ENCODE measurements around the gene PDCD7.
"Not testable (repeated sequence)": the region's sequence is repeated elsewhere in the genome, so short reads cannot be mapped to it uniquely, and the experiment has no call there.

Gene PDCD7, protein sequence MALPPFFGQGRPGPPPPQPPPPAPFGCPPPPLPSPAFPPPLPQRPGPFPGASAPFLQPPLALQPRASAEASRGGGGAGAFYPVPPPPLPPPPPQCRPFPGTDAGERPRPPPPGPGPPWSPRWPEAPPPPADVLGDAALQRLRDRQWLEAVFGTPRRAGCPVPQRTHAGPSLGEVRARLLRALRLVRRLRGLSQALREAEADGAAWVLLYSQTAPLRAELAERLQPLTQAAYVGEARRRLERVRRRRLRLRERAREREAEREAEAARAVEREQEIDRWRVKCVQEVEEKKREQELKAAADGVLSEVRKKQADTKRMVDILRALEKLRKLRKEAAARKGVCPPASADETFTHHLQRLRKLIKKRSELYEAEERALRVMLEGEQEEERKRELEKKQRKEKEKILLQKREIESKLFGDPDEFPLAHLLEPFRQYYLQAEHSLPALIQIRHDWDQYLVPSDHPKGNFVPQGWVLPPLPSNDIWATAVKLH

DNA sequence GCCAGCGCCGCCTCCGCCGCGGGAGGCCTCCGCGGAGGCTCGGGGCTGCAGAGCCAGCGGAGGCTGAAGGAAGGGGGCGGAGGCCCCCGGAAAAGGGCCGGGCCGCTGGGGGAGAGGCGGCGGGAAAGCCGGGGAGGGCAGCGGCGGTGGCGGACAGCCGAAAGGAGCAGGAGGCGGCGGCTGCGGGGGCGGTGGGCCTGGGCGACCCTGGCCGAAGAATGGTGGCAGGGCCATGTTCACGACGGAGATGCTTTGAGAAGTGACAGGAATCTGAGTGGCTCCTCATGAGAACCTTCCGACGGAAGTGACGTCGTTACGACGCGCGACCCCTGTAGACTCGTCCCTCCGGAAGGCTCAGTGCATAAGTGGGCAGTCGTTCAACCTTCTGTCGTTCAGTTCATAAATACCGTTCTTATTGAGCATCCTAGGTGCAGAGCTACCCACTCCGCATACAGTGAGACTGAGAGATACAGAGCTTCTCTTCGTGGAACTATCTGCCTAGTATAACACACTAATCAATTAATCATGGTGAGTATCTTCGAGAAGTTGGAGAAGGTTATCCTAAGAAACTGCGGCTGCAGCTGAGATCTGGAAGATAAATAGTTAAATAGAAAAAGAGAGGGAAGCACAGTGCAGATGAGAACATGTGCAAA lies at the start of gene PDCD7:
TSS of gene PDCD7 (minus strand) at position 261 of the 653 bp plus-strand sequence. CDS start at position 234, 27 bp downstream.
- peak; percentile 81 for DNase-seq

DNA sequence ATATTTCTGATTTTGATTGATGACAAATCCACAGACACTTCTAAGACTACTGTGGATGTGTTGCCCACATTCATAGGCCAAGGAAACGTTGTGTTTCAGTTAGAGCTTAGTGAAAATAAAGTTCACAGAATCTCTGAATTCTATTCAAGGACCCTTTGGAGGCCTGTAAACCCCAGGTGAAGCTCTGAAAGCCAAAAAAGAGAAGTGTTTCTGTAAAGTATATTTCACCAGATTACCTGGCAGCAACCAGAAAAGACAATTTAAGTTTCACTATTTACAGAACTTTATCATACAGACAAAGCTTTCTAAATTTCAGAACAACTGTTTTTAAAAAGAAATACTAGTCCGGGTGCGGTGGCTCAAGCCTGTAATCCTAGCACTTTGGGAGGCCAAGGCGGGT lies 48.9 kb upstream of the PDCD7 start:
- DNase-seq = no peak

DNA sequence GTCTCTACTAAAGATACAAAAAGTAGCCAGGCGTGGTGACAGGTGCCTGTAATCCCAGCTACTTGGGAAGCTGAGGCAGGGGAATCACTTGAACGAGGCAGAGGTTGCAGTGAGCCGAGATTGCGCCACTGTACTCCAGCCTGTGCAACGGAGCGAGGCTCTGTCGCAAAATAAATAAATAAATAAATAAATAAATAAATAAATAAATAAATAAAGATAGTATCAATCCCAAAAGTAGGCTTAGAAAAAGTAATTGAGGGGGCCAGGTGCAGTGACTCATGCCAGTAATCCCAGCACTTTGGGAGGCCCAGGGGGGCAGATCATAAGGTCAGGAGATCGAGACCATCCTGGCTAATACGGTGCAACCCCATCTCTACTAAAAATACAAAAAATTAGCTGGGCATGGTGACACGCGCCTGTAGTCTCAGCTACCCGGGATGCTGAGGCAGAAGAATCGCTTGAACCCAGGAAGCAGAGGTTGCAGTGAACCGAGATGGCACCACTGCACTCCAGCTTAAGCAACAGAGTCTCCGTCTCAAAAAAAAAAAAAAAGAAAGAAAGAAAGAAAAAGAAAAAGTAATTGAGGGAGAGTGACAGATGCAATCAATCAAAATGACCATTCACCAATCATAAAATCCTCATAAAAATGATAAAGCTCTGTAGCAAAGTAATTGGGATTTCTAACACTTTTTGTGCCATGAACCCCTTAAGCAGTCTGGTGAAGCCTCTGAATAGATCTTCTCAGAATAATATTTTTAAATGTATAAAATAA lies 48.2 kb upstream of the PDCD7 start:
- DNase-seq = not testable (repeated sequence)

DNA sequence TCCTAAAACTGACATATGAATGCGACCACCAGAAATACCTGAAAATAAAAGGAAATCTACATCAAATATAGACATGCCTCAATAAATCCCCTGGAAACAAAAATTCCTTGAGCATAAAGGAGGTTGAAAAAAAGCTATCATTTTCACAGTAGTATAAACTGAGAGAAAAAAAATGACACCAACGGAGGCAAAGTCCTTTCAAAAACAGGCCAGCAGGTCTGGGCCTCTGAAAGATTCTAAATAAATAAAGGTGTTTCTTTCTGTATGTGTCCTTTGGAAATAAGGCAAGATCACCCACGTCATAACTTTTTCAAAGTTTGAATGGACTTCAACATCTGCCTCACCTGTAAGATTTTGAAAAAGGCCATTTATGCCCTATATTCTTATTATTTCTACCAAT lies 46.6 kb upstream of the PDCD7 start:
- no peak for DNase-seq

DNA sequence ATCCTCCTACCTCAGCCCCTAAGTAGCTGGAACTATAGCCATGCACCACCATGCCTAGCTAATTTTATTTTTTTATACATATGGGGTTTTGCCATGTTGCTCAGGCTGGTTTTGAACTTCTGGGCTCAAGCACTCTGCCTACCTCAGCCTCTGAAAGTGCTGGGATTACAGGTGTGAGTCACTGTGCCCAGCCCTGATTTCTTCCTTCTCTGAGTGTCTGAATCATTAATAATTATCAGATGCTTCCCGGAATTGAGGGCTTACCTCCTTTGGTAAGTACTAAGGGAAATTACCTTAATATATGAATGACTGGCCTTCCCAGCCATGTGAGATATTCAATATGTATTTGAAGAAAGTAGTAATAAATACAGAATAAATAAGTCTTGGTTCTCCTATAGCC lies 44.3 kb upstream of the PDCD7 start:
- DNase-seq = no peak

DNA sequence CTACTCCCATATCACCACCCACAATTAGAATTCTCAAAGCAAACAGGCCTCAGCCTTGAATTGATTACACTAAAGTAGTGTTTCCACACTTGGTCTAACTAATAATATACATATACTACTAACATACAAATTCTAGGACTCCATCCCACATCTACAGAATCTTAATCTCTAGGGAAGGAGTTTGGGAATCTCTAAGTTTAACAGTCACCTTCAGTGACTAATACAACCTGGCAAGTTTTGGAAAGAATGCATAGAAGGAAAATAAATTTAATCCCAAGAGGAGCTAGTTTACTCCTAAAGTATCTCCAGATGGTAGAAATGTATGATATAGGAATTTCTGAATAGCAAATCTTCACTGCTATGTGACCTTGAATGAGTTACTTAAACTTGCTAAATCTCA lies 42.4 kb upstream of the PDCD7 start:
- DNase-seq = no peak

DNA sequence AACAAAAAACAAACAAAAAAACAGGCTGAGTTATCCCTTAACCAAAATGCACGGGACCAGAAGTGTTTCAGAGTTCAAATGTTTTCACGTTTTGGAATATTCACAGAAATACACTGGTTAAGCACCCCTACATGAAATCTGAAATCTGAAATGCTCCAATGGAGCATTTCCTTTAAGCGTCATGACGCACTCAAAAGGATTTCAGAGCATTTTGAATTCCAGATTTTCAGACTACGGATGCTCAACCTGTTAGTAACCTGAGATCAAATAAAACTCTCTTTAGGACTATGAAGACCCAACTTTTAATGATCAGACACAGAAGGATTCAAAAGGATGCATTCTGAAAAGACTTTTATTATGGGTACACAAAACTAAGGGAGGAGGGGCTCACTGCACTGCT lies 41.9 kb upstream of the PDCD7 start:
- DNase-seq = no peak

DNA sequence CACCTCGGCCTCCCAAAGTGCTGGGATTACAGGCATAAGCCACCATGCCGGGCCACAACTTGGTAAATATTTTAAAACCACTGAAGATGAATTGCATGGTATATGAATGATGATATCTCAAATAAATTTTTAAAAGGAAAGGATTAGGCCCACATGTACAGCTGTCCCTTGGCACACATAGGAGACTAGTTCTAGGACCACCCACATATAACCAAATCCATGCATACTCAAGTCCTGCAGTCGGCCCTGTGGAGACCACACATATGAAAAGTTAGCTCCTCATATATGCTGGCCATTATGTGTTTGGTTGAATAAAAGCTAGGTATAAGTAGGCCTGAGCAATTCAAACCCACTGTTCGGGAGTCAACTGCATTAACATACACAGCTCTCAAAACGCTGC lies 40.9 kb upstream of the PDCD7 start:
- no peak for DNase-seq

DNA sequence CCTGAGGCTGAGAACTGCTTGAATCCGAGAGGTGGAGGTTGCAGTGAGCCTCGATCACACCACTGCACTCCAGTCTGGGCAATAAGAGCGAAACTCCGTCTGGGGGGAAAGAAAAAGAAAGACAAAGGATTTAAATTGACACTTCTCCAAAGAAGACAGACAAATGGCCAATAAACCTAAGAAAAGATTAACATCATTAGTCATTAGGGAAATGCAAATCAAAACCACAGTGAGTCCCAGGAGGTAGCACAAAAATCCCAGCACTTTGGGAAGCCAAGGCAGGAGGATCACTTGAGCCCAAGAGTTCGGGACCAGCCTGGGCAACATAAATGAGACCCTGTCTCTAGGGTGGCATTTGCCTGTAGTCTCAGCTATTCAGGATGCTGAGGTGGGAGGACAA lies 38.9 kb upstream of the PDCD7 start:
- DNase-seq = no peak

DNA sequence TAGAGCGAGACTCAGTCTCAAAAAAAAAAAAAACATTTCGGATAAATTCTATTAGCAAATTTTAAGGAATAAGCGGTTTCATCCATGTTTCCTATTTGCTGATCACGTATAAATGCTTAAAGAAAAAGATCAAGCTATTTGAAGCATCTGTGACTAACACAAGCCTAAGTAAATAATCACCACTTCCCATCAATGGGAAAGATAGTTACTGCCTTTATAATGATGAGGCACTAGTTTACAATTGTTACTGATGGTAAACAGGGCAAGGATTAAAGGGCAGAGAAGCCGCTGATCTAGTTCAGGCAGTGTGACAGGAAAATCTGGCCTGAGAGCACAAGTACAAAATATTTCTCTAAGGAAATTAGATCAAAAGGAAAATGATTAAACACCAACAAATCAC lies 37.8 kb upstream of the PDCD7 start:
- DNase-seq = no peak

DNA sequence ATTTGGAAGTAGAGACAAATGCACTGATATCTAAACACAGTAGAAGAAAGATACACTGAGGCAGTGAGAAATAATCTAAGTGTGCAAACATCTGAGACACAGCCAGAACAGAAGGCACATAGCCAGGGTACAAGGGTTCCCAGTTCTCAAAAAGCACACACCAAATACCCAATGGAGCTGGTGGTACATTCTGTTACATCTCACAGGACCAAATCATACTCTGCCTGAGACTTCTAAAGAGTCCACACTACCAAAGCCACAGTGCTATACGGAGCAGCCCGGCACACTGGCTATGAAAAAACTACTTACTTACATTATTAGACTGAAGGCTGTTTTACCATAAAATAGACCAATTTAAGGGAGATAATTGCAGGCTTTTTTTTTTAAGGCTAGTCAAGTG lies 32.3 kb upstream of the PDCD7 start:
- no peak for DNase-seq

DNA sequence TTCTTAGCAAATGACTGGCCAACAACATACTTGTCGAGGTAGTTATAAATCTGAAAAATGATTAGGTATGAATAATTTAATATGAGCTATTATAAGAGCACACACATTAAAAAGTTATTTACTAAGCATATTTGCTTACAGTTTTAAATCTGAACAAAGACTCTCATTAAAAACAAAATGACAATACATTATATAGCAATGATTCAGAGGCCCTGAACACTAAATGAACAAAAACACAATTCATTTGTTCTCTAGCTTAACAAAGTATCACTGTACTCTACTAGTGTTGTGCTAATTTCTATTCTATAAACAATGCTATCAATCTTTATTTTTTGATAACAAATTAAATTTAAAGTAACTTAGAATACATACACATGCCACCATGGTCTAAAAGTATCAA lies 30.5 kb upstream of the PDCD7 start:
- DNase-seq = no peak

DNA sequence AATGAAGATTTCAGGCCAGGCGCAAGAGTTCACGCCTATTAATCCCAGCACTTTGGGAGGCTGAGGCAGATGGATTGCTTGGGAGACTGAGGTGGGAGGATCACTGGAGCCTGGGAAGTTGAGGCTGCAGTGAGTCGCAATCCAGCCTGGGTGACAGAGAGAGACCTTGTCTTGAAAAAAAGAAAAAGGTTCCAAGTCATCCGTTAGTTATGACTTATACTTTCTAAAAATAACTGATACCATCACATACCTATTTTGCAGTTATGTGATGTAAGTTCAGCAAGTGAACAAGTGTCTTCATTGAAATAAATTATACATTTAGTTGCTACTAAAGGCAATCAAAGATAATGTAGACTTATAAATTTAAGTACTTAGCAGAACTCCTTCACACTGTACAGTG lies 29.4 kb upstream of the PDCD7 start:
- no peak for DNase-seq

DNA sequence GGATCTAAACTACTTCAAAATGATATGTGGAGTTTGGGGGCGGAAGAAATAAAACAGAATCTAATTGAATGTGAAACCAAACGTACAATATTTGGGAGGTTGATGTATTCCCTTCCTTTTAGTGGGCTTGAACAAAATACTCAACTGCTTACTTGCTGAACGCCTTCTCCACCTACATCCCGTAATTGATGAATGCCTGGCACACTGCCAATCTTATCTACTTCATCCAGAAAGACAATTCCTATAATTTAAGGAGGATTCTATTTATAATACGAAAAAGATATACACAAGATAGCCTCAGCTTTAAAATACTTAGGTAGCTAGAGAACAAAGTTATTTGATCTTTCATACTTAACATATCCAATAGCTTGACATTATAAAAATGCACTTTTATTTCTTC lies 23.1 kb upstream of the PDCD7 start:
- DNase-seq = no peak

DNA sequence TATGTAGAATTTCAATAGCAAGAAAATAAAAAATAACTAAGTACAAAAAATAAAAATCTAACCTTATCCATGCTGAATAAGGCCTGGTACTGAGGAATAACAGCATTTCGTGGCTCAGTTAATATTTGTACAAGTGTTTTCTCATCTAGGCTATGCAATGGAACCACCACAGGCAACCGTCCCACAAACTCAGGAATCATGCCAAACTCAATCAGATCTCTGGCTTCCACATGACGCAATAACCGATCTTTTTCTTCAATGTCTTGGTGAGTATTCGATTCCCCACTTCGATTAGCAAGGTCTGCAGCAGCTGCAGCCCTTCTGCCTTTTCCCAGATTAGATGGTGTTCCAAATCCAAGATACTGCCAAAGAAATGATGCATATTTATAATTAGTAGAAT lies 21.1 kb upstream of the PDCD7 start:
- DNase-seq = no peak

DNA sequence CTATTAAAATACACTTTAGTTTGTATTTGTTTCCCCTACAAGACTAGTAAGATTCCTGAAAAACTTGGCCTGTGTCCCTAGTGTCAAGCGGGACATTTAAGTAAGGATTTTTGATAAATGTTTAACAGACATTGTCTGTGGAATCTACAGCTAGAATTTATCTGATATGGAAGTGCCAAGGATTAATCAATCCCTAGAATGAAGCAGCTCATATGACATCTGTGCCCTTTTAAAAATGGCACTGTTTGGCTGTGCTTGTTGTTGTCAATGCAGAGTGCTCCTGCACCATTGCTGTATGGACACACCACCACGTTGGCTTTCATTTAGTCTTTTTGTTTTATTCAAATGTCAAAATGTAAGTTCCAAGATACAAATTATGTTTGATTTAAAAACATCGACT lies 14.3 kb upstream of the PDCD7 start:
- no peak for DNase-seq

DNA sequence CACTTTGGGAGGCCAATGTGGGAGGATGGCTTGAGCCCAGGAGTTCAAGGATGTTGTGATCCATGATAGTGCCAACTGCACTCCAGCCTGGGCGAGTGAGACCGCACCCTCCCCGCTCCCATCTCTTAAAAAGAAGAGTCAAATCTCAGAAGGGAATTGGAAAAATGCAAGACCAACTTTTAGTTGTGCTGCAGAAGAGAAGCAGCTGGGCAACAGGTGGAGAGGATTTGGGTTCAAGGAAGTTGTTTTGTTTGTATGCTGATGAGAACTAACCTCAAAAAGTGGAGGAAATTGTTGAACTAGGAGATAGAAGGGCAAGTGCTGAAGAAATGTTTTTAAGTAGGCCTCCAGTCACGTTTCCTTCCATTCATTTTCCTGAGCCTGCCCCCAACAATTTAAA lies 12.8 kb upstream of the PDCD7 start:
- no peak for DNase-seq

DNA sequence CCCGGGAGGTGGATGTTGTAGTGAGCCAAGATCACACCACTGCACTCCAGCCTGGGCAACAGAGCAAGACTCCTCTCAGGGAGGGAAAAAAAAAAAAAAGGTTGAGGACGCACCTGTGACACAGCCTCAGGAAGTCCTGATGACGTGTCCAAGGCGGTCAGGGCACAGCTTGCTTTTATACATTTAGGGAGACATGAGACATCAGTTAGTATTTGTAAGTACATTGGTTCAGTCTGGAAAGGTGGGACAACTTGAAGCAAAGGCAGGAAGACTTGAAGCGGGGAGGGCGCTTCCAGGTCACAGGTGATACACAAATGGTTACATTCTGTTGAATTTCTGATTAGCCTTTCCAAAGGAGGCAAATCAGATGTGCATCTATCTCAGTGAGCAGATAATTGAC lies 5.0 kb upstream of the PDCD7 start:
- not testable (repeated sequence) for DNase-seq

DNA sequence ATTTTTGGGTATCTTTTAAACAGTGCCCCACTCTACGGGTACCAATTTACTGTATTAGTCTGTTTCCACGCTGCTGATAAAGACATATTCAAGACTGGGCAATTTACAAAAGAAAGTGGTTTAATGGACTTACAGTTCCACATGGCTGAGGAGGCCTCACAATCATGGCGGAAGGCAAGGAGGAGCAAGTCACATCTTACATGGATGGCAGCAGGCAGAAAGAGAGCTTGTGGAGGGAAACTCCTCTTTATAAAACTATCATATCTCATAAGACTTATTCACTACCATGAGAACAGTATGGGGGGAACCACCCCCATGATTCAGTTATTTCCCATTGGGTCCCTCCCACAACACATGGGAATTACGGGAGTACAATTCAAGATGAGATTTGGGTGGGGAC lies 4.3 kb upstream of the PDCD7 start:
- DNase-seq = not testable (repeated sequence)

DNA sequence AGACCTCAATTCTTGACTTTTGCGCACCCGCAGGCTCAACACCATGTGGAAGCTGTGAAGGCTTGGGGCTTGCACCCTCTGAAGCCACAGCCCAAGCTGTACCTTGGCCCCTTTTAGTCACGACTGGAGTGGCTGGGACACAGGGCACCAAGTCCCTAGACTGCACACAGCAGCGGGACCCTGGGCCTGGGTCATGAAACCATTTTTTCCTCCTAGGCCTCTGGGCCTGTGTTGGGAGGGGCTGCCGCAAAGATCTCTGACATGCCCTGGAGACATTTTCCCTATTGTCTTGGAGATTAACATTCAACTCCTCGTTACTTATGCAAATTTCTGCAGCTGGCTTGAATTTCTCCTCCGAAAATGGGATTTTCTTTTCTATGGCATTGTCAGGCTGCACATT lies 3.5 kb upstream of the PDCD7 start:
- not testable (repeated sequence) for DNase-seq

DNA sequence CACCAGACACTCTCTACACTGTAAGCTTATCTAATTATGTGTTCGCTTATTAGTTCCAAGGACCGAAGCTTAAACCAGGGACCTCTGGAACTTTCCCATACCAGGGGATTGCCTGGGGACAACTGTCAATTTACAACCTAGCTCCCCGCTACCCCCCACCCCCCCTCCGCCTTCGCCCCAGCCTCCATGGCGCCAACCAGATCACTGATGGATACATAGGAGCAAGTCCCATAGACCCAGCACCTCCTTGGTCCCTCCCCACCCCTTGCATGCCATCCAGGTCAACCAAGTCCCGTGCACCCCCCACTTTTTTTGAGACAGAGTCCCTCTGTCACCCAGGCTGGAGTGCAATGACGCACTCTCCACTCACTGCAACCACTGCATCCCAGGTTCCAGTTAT lies 930 bp upstream of the PDCD7 start:
- no peak for DNase-seq

DNA sequence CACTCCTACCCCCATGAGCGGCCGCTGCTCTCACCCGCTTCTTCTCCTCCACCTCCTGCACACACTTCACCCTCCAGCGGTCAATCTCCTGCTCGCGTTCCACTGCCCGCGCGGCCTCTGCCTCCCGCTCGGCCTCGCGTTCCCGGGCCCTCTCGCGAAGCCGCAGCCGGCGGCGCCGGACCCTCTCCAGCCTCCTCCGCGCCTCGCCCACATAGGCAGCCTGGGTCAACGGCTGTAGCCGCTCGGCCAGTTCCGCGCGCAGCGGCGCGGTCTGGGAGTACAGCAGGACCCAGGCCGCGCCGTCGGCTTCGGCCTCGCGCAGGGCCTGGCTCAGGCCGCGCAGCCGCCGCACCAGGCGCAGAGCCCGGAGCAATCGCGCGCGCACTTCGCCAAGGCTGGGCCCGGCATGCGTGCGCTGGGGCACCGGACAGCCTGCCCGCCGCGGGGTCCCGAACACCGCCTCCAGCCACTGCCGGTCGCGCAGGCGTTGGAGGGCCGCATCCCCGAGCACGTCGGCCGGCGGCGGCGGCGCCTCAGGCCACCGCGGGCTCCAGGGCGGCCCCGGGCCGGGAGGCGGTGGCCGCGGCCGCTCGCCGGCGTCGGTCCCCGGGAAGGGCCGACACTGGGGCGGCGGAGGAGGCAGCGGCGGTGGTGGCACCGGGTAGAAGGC lies 595 bp downstream of the PDCD7 start:
- DNase-seq = no peak

DNA sequence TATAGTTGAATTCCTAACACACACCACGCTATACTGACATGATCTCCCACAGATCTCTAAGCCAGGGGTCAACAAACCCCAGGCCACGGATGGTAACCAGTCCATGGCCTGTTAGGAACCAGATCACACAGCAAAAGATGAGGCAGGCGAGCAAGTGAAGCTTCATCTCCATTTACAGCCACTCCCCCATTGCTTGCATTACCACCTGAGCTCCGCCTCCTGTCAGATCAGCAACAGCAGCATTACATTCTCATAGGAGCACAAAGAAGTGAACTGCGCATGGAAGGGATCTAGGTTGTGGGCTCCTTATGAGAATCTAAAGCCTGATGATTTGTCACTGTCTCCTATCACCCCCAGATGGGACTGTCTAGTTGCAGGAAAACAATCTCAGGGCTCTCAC lies 2.7 kb downstream of the PDCD7 start:
- DNase-seq = no peak
